GM12878 (cell line): ENCODE results near the gene ASB6. TPM values are rescaled to one million over a fixed set of nuclear protein-coding genes. Genes with fewer than 3 reads are reported as not detected.

Experiments
- ASH2L ChIP-seq: fragments of 300-600, 200-600 bp; sonication (generic); IDR thresholded peaks from 2 replicates; pipeline ENCODE4 v1.6.1; 2017; ENCODE audit warnings: low read depth, mild to moderate bottlenecking, borderline replicate concordance
- BCL11A ChIP-seq: IDR thresholded peaks from 2 replicates; pipeline ENCODE4 v1.6.1; 2011; ENCODE audit warnings: low read depth, low read length
- DPF2 ChIP-seq: fragments of 450-650 bp; IDR thresholded peaks from 2 replicates; pipeline ENCODE4 v1.6.1; 2017; ENCODE audit warnings: mild to moderate bottlenecking
- EED ChIP-seq: sonication (generic); IDR thresholded peaks from 2 replicates; pipeline ENCODE4 v1.6.1; 2016; ENCODE audit warnings: antibody characterized with exemption, low read depth
- FOS ChIP-seq: IDR thresholded peaks from 3 replicates; pipeline ENCODE4 v1.6.1; 2011; ENCODE audit warnings: borderline replicate concordance; ENCODE audit not compliant: insufficient read length; ENCODE audit errors: extremely low read depth
- GABPA ChIP-seq: IDR thresholded peaks from 2 replicates; pipeline ENCODE4 v1.6.1; 2014; ENCODE audit warnings: antibody characterized with exemption, low read depth, mild to moderate bottlenecking, inconsistent platforms
- HDAC6 ChIP-seq: fragments of 200-600 bp; sonication (generic); IDR thresholded peaks from one replicate; pipeline ENCODE4 v1.8.0; 2017; ENCODE audit warnings: antibody characterized with exemption; ENCODE audit not compliant: unreplicated experiment
- HDGF ChIP-seq: fragments of 450-650 bp; IDR thresholded peaks from 2 replicates; pipeline ENCODE4 v1.6.1; 2016; ENCODE audit warnings: antibody characterized with exemption
- IRF4 ChIP-seq: IDR thresholded peaks from 2 replicates; pipeline ENCODE4 v1.6.1; 2011; ENCODE audit warnings: low read depth, low read length
- MEF2B ChIP-seq: fragments of 450-650 bp; IDR thresholded peaks from 2 replicates; pipeline ENCODE4 v1.6.1; 2018; ENCODE audit warnings: mild to moderate bottlenecking, moderate library complexity; ENCODE audit not compliant: partially characterized antibody, poor library complexity, severe bottlenecking
- MXI1 ChIP-seq: fragments of 150-350 bp; IDR thresholded peaks from 2 replicates; pipeline ENCODE4 v1.6.1; 2011; ENCODE audit warnings: low read depth, mild to moderate bottlenecking, inconsistent platforms, low read length, improper control_type of control experiment
- NBN ChIP-seq: fragments of 450-650 bp; IDR thresholded peaks from 2 replicates; pipeline ENCODE4 v1.6.1; 2016
- NFIC ChIP-seq: IDR thresholded peaks from 2 replicates; pipeline ENCODE4 v1.6.1; 2012; ENCODE audit warnings: low read depth, mild to moderate bottlenecking, inconsistent platforms, low read length, moderate library complexity
- NFXL1 ChIP-seq: fragments of 450-650 bp; IDR thresholded peaks from 2 replicates; pipeline ENCODE4 v1.6.1; 2017; ENCODE audit warnings: antibody characterized with exemption, mild to moderate bottlenecking, borderline replicate concordance
- NR2F1 ChIP-seq: fragments of 450-650 bp; conservative IDR thresholded peaks from 2 replicates; pipeline ENCODE4 v1.6.1; 2017; ENCODE audit warnings: mild to moderate bottlenecking
- PML ChIP-seq: IDR thresholded peaks from 2 replicates; pipeline ENCODE4 v1.6.1; 2012; ENCODE audit warnings: low read length, inconsistent platforms
- SMAD5 ChIP-seq: IDR thresholded peaks from 2 replicates; pipeline ENCODE4 v1.6.1; 2016; ENCODE audit warnings: antibody characterized with exemption, low read depth
- SPI1 ChIP-seq: IDR thresholded peaks from 2 replicates; pipeline ENCODE4 v1.6.1; 2011; ENCODE audit warnings: low read depth, mild to moderate bottlenecking, low read length, moderate library complexity, borderline replicate concordance; ENCODE audit not compliant: insufficient read depth
- SUZ12 ChIP-seq: fragments of 200-600 bp; sonication (generic); IDR thresholded peaks from one replicate; pipeline ENCODE4 v1.6.1; 2018; ENCODE audit warnings: antibody characterized with exemption, mild to moderate bottlenecking; ENCODE audit not compliant: unreplicated experiment
- ZNF207 ChIP-seq: fragments of 450-650 bp; IDR thresholded peaks from 2 replicates; pipeline ENCODE4 v1.6.1; 2014; ENCODE audit warnings: antibody characterized with exemption, mild to moderate bottlenecking, borderline replicate concordance
- ZZZ3 ChIP-seq: IDR thresholded peaks from 2 replicates; pipeline ENCODE4 v1.6.1; 2011; ENCODE audit warnings: low read depth; ENCODE audit not compliant: control insufficient read depth, insufficient read length
- polyA plus RNA-seq, 11 experiments: library from polyadenylated mRNA; depleted of rRNA in 4 of 11; unstranded in 6 of 11; stranded (reverse) in 5 of 11; fragments of >200 nt; fragmentation: Nextera tagmentation in 4 of 11; fragmentation: Illumina TruSeq in 1 of 11; extraction: Ambion mirVana in 4 of 11; extraction: Trizol in 1 of 11; gene quantifications; 1 replicate in 1 of 11; 2 replicates in 10 of 11; pipeline versions ENCODE4 v1.2.1 to v1.2.3, GENCODE V29; 2011 to 2016; ENCODE audit warnings: inconsistent platforms in 2 of 11, missing spikeins in 2 of 11, low read depth in 1 of 11
- total RNA-seq, 4 experiments: library from RNA; depleted of rRNA in 3 of 4; stranded (reverse); fragments of >200 nt in 3 of 4; fragmentation: Illumina TruSeq in 1 of 4; extraction: Trizol in 1 of 4; gene quantifications; 2 replicates each; pipeline versions ENCODE4 v1.2.1 to v1.2.3, GENCODE V29; 2013 to 2021
- TF ChIP-seq, protein P1 (sequence below): fragments of 150-350 bp; IDR thresholded peaks from 2 replicates; pipeline ENCODE4 v1.6.1; 2016; ENCODE audit warnings: low read depth, low read length
- TF ChIP-seq, protein P2 (sequence below): fragments of 450-650 bp; IDR thresholded peaks from 2 replicates; pipeline ENCODE4 v1.6.1; 2017; ENCODE audit warnings: antibody characterized with exemption, mild to moderate bottlenecking, moderate library complexity

Gene ASB6
- total and polyA plus RNA-seq, 10 of the 15 experiments (the other 5 are each of a cell fraction or from before 2014, with no cell fraction given), result 0.80 to 18.2 (median 9.9) TPM

DNA sequence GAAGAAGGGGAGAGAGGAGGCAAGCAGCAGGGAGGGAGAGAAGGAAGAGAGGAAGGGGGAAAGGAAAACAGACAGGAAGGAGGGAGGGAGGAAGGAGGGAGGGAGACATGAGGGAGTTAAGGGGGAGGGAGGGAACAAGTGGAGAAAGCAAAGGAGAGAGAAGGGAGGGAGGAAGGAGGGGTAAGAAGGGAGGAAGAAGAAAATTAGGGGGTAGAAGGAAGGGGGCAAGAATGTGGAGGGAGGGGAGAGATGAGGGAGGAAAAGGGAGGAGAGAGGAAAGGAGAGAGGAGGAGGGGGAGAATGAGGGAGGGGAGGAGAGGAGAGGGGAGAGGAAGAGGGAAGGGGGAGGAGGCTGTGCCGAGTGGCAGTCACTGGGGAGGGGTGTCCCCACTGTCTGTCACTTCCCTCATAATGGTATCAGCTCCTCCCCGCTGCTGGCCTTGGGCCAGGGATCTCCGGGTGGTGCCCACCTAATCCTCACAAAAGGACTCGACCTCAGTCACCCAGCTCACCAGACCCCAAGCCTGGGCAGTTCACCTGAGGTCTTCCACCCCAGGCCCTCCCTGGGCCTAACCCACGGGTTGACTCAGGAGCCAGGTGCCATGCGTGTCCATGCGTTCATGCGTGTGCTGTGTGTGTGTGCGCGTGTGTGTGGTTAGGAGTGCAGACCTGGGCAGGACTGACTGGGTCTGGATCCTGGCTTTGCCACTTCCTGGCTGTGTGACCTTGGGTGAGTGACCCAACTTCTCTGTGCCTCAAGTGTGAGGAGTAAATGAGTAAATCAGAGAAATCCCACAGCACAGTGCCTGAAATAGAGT, 39.1 kb downstream of the ASB6 start (continued):
- no peak for TF ChIP-seq NFIC
- no peak for TF ChIP-seq MXI1
- peak; percentile 82; the same call in 1 of the 2 replicates for TF ChIP-seq NFXL1
- no peak for TF ChIP-seq SMAD5
- TF ChIP-seq, protein P1, sequence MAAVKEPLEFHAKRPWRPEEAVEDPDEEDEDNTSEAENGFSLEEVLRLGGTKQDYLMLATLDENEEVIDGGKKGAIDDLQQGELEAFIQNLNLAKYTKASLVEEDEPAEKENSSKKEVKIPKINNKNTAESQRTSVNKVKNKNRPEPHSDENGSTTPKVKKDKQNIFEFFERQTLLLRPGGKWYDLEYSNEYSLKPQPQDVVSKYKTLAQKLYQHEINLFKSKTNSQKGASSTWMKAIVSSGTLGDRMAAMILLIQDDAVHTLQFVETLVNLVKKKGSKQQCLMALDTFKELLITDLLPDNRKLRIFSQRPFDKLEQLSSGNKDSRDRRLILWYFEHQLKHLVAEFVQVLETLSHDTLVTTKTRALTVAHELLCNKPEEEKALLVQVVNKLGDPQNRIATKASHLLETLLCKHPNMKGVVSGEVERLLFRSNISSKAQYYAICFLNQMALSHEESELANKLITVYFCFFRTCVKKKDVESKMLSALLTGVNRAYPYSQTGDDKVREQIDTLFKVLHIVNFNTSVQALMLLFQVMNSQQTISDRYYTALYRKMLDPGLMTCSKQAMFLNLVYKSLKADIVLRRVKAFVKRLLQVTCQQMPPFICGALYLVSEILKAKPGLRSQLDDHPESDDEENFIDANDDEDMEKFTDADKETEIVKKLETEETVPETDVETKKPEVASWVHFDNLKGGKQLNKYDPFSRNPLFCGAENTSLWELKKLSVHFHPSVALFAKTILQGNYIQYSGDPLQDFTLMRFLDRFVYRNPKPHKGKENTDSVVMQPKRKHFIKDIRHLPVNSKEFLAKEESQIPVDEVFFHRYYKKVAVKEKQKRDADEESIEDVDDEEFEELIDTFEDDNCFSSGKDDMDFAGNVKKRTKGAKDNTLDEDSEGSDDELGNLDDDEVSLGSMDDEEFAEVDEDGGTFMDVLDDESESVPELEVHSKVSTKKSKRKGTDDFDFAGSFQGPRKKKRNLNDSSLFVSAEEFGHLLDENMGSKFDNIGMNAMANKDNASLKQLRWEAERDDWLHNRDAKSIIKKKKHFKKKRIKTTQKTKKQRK, result no peak
- TF ChIP-seq, protein P2, sequence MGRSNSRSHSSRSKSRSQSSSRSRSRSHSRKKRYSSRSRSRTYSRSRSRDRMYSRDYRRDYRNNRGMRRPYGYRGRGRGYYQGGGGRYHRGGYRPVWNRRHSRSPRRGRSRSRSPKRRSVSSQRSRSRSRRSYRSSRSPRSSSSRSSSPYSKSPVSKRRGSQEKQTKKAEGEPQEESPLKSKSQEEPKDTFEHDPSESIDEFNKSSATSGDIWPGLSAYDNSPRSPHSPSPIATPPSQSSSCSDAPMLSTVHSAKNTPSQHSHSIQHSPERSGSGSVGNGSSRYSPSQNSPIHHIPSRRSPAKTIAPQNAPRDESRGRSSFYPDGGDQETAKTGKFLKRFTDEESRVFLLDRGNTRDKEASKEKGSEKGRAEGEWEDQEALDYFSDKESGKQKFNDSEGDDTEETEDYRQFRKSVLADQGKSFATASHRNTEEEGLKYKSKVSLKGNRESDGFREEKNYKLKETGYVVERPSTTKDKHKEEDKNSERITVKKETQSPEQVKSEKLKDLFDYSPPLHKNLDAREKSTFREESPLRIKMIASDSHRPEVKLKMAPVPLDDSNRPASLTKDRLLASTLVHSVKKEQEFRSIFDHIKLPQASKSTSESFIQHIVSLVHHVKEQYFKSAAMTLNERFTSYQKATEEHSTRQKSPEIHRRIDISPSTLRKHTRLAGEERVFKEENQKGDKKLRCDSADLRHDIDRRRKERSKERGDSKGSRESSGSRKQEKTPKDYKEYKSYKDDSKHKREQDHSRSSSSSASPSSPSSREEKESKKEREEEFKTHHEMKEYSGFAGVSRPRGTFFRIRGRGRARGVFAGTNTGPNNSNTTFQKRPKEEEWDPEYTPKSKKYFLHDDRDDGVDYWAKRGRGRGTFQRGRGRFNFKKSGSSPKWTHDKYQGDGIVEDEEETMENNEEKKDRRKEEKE, result no peak
- TF ChIP-seq NBN, result peak; percentile 75
- TF ChIP-seq EED, result peak; percentile 17; the same call in 1 of the 2 replicates
- TF ChIP-seq SUZ12, result no peak
- TF ChIP-seq BCL11A, result no peak
- TF ChIP-seq ZZZ3, result no peak
- peak; percentile 91; the same call in 1 of the 2 replicates for TF ChIP-seq HDGF
- no peak for TF ChIP-seq IRF4
- TF ChIP-seq NR2F1, result 0 out of 2 replicates have a peak, but pooled peaks have one; percentile 31
- no peak for TF ChIP-seq FOS
- TF ChIP-seq PML, result no peak
- TF ChIP-seq HDAC6, result no peak
- TF ChIP-seq MEF2B, result peak; percentile 17
- TF ChIP-seq SPI1, result peak; percentile 33; the same call in 1 of the 2 replicates
- no peak for TF ChIP-seq GABPA
- no peak for TF ChIP-seq ASH2L
- no peak for TF ChIP-seq ZNF207
- peak; percentile 73 for TF ChIP-seq DPF2
